ENCODE measurements around the gene C20orf202.

Gene C20orf202

DNA sequence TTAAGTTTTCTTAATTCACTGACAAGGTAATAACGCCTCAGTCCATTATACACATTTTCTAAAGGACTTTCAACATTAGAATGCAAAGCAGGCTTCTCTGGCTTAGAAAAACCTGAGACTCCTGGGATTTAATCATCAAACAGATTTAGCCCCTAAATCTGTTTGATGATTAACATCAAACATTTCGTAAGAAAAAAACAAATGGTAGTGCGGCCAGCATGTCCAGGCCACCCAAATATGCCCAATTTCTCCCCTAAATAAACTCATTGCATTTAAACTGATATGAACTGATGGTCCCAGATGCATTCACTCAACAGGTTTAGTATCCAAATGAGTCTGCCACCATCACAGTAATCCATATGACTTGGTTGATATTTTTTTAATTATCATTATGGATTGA, 24.6 kb upstream of the C20orf202 start:
- TF ChIP-seq TAF1 (IDR thresholded peaks at IDR 0.05; ENCODE audit: borderline replicate concordance, insufficient read depth, low read length) (no peak), FOXP2 (optimal IDR thresholded peaks at IDR 0.05; ENCODE audit: borderline replicate concordance, extremely low read depth, extremely low read length, insufficient read depth) (no peak), SIN3A (IDR thresholded peaks at IDR 0.05; ENCODE audit: borderline replicate concordance, insufficient read depth, low read length) (no peak), POLR2AphosphoS5 (IDR thresholded peaks at IDR 0.05; ENCODE audit: low read depth, low read length) (no peak)
- TF ChIP-seq, protein P1, sequence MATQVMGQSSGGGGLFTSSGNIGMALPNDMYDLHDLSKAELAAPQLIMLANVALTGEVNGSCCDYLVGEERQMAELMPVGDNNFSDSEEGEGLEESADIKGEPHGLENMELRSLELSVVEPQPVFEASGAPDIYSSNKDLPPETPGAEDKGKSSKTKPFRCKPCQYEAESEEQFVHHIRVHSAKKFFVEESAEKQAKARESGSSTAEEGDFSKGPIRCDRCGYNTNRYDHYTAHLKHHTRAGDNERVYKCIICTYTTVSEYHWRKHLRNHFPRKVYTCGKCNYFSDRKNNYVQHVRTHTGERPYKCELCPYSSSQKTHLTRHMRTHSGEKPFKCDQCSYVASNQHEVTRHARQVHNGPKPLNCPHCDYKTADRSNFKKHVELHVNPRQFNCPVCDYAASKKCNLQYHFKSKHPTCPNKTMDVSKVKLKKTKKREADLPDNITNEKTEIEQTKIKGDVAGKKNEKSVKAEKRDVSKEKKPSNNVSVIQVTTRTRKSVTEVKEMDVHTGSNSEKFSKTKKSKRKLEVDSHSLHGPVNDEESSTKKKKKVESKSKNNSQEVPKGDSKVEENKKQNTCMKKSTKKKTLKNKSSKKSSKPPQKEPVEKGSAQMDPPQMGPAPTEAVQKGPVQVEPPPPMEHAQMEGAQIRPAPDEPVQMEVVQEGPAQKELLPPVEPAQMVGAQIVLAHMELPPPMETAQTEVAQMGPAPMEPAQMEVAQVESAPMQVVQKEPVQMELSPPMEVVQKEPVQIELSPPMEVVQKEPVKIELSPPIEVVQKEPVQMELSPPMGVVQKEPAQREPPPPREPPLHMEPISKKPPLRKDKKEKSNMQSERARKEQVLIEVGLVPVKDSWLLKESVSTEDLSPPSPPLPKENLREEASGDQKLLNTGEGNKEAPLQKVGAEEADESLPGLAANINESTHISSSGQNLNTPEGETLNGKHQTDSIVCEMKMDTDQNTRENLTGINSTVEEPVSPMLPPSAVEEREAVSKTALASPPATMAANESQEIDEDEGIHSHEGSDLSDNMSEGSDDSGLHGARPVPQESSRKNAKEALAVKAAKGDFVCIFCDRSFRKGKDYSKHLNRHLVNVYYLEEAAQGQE (IDR thresholded peaks at IDR 0.05; ENCODE audit: insufficient read depth in 1 of 2, low read depth in 2 of 2, low read length in 2 of 2) = no peak

DNA sequence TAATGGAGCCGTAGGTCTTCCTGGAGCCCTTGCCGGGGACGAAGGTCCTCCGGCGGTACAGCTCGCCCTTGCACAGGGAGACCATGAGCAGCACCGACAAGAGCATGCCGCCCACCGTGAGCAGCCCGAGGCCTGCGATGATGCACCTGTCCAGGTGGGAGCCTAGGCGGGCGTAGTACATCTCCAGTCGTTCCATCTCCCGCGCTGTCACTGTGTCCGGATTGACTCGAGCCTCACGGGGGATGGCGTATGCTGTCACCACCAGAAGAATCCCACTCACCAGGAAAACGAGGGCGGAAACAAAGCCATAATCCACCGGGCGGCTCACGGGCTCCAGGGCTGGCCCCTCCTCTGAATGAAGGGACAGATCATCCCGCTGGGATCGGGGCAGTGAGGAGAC, 22.3 kb upstream of the C20orf202 start:
- TF ChIP-seq TAF1 (IDR thresholded peaks at IDR 0.05; ENCODE audit: borderline replicate concordance, insufficient read depth, low read length) (no peak), FOXP2 (optimal IDR thresholded peaks at IDR 0.05; ENCODE audit: borderline replicate concordance, extremely low read depth, extremely low read length, insufficient read depth) (no peak), POLR2AphosphoS5 (IDR thresholded peaks at IDR 0.05; ENCODE audit: low read depth, low read length) (no peak), SIN3A (IDR thresholded peaks at IDR 0.05; ENCODE audit: borderline replicate concordance, insufficient read depth, low read length) (no peak)
- TF ChIP-seq, protein P1 (IDR thresholded peaks at IDR 0.05; ENCODE audit: insufficient read depth in 1 of 2, low read depth in 2 of 2, low read length in 2 of 2) = no peak

DNA sequence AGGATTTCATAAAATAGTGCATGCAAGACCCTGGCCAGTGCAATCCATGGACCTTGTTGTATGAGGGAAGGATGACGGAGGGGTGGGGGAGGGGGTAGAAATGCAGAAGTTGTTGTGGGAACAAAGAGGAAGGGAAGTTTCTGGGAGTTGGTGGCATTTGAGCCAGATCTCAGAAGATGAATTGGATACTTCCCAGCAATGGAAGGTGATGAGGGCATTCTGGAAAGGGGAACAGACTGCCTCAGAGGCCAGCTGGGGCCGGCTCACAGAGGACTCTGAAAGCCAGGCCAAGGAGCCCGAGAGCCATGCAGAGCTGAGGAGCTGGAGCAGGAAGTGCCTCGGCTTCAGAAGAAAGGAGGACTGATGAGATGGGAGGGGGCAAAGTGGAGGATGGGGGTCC, 21.1 kb upstream of the C20orf202 start:
- TF ChIP-seq POLR2AphosphoS5 (IDR thresholded peaks at IDR 0.05; ENCODE audit: low read depth, low read length) (no peak), SIN3A (IDR thresholded peaks at IDR 0.05; ENCODE audit: borderline replicate concordance, insufficient read depth, low read length) (no peak), TAF1 (IDR thresholded peaks at IDR 0.05; ENCODE audit: borderline replicate concordance, insufficient read depth, low read length) (no peak), FOXP2 (optimal IDR thresholded peaks at IDR 0.05; ENCODE audit: borderline replicate concordance, extremely low read depth, extremely low read length, insufficient read depth) (no peak)
- TF ChIP-seq, protein P1 (IDR thresholded peaks at IDR 0.05; ENCODE audit: insufficient read depth in 1 of 2, low read depth in 2 of 2, low read length in 2 of 2) = no peak

DNA sequence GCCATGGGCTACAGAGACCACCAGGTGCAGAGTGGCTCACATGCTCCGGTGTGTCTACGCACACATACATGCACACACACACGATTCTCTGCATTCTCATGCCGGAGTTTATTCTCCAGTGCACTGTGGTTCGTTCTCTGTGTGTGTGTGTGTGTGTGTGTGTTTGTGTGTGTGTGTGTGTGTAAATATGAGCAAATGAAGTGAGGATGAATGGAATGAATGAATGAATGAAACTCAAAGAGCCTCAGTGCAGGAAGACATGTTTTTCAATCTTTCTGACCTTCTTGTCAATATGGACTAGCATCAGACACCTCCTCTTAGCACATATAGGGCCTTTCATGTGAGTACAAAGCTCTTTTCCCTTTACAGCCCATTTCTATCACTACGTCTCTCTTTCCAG, 20.1 kb upstream of the C20orf202 start:
- TF ChIP-seq SIN3A (IDR thresholded peaks at IDR 0.05; ENCODE audit: borderline replicate concordance, insufficient read depth, low read length) (no peak), TAF1 (IDR thresholded peaks at IDR 0.05; ENCODE audit: borderline replicate concordance, insufficient read depth, low read length) (no peak)

DNA sequence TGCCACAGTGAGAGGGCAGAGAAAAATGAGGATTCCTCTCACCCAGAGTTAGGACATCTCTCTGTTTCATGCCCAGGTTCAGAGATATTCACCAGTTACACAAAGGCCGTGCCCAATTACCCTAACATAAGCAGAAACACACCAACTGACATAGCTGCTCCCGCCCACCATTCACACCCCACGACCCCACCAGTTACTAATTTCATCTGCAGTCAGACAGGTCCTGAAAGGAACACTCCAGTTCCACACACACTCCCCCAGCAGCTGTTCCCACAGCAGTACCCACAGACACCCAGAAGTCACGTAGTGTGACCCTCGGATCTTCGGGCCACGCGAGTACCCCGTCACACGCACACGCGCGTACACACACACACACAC, 19.0 kb upstream of the C20orf202 start:
- TF ChIP-seq, protein P1 (IDR thresholded peaks at IDR 0.05; ENCODE audit: insufficient read depth in 1 of 2, low read depth in 2 of 2, low read length in 2 of 2) = no peak
- TF ChIP-seq SIN3A (IDR thresholded peaks at IDR 0.05; ENCODE audit: borderline replicate concordance, insufficient read depth, low read length) (no peak), POLR2AphosphoS5 (IDR thresholded peaks at IDR 0.05; ENCODE audit: low read depth, low read length) (no peak)

All from PFSK-1 (cell line).